ENCODE data around the gene TRIP10.

DNA sequence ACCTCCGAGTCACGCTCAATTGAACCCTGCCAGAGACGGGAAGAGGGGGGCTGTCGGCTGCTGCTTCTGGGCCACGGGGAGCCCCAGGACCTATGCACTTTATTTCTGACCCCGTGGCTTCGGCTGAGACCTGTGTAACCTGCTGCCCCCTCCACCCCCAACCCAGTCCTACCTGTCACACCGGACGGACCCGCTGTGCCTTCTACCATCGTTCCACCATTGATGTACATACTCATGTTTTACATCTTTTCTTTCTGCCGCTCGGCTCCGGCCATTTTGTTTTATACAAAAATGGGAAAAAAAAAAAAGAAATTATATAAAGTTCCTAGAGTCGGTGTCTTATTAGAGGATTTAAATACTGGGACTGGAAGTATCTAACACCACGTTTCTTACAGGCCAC, 11.7 kb downstream of the TRIP10 start:
- TF ChIP-seq POLR2A (IDR thresholded peaks at IDR 0.05) (no peak), POLR2AphosphoS5 (IDR thresholded peaks at IDR 0.05) (no peak)
- TF ChIP-seq, protein P1, sequence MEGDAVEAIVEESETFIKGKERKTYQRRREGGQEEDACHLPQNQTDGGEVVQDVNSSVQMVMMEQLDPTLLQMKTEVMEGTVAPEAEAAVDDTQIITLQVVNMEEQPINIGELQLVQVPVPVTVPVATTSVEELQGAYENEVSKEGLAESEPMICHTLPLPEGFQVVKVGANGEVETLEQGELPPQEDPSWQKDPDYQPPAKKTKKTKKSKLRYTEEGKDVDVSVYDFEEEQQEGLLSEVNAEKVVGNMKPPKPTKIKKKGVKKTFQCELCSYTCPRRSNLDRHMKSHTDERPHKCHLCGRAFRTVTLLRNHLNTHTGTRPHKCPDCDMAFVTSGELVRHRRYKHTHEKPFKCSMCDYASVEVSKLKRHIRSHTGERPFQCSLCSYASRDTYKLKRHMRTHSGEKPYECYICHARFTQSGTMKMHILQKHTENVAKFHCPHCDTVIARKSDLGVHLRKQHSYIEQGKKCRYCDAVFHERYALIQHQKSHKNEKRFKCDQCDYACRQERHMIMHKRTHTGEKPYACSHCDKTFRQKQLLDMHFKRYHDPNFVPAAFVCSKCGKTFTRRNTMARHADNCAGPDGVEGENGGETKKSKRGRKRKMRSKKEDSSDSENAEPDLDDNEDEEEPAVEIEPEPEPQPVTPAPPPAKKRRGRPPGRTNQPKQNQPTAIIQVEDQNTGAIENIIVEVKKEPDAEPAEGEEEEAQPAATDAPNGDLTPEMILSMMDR (IDR thresholded peaks at IDR 0.05): no peak

Data from gastroesophageal sphincter (tissue), 3 donors.